Common myeloid progenitor, CD34-positive (primary cell): ENCODE data around the gene RHBDD1.
A peak's percentile ranks its signal among the peaks of the same experiment; 100 is the strongest.
"Not testable (repeated sequence)": the region's sequence is repeated elsewhere in the genome, so short reads cannot be mapped to it uniquely, and the experiment has no call there.

ENCODE experiments used
- CTCF ChIA-PET: fragments of 350-600 bp; sonication (Branson Sonifier 250); formaldehyde crosslinking; loops from one replicate; lab custom pipeline; 2021; ENCODE audit warnings: antibody characterized with exemption; lab: Charles Lee
- POLR2A ChIA-PET: fragments of 350-600 bp; sonication (Branson Sonifier 250); formaldehyde crosslinking; loops from one replicate; lab custom pipeline; 2021; ENCODE audit warnings: antibody characterized with exemption; lab: Charles Lee
- DNase-seq, 3 donors: peaks; one replicate each; pipeline versions ENCODE4 v3.0.0 to v3.0.0-alpha.2; 2013
- H3K27ac ChIP-seq, 2 experiments: 1 replicate in 1 of 2; 2 replicates in 1 of 2; pipeline ENCODE4 v1.7.0; 2013; ENCODE audit warnings: inconsistent platforms in 2 of 2, low read length in 2 of 2, mild to moderate bottlenecking in 2 of 2, low read depth in 1 of 2, moderate library complexity in 1 of 2; ENCODE audit not compliant: severe bottlenecking in 2 of 2, insufficient read depth in 1 of 2, poor library complexity in 1 of 2
- H3K27me3 ChIP-seq, 5 experiments: replicated peaks in 2 of 5; 1 replicate in 3 of 5; 2 replicates in 2 of 5; pipeline versions ENCODE4 v1.6.1 to v1.7.0; 2013; ENCODE audit warnings: low read length in 4 of 5, mild to moderate bottlenecking in 2 of 5, moderate library complexity in 2 of 5, inconsistent platforms in 1 of 5; ENCODE audit not compliant: insufficient read depth in 5 of 5, control insufficient read depth in 4 of 5
- H3K36me3 ChIP-seq, 4 experiments: 1 replicate in 2 of 4; 2 replicates in 2 of 4; pipeline versions ENCODE4 v1.6.1 to v1.7.0; 2013; ENCODE audit warnings: low read length in 3 of 4, control low read depth in 1 of 4, mild to moderate bottlenecking in 1 of 4; ENCODE audit not compliant: control insufficient read depth in 4 of 4, insufficient read depth in 4 of 4
- H3K4me1 ChIP-seq, 4 experiments: 1 replicate in 3 of 4; 2 replicates in 1 of 4; pipeline versions ENCODE4 v1.6.1 to v1.7.1; 2013; ENCODE audit warnings: low read length in 3 of 4, mild to moderate bottlenecking in 3 of 4, control low read depth in 1 of 4, inconsistent platforms in 1 of 4, moderate library complexity in 1 of 4; ENCODE audit not compliant: control insufficient read depth in 4 of 4, insufficient read depth in 4 of 4; ENCODE audit errors: control extremely low read depth in 1 of 4
- H3K4me3 ChIP-seq, 7 experiments: 1 replicate in 4 of 7; 2 replicates in 3 of 7; pipeline versions ENCODE4 v1.5.1 to v1.7.0; 2013; ENCODE audit warnings: mild to moderate bottlenecking in 7 of 7, low read length in 6 of 7, moderate library complexity in 6 of 7, inconsistent platforms in 2 of 7, low read depth in 2 of 7, control low read depth in 1 of 7; ENCODE audit not compliant: insufficient read depth in 4 of 7, control insufficient read depth in 1 of 7; ENCODE audit errors: extremely low read depth in 1 of 7
- H3K9me3 ChIP-seq, 5 experiments: 1 replicate in 4 of 5; 2 replicates in 1 of 5; pipeline versions ENCODE4 v1.6.1 to v1.7.1; 2013; ENCODE audit warnings: low read length in 4 of 5, mild to moderate bottlenecking in 2 of 5, inconsistent platforms in 1 of 5, low read depth in 1 of 5, moderate library complexity in 1 of 5; ENCODE audit not compliant: control insufficient read depth in 4 of 5, insufficient read depth in 2 of 5; ENCODE audit errors: control extremely low read depth in 1 of 5
- WGBS: methylation state at CpG from one replicate; pipeline ENCODE4 v1.1.5; 2013; ENCODE audit not compliant: insufficient coverage; 5-methylcytosine and 5-hydroxymethylcytosine counted together

The RHBDD1 gene

GRCh38 chr2:226843001-226843400 lies 7.1 kb downstream of the RHBDD1 start:
- CTCF ChIA-PET, H3K36me3 ChIP-seq, H3K9me3 ChIP-seq, H3K4me3 ChIP-seq, H3K27me3 ChIP-seq, H3K27ac ChIP-seq, DNase-seq, POLR2A ChIA-PET: not testable (repeated sequence)
- peaks cover 0 to 13% (median 4%) of the 10 kb centered on the region in 4 experiments for H3K4me1 ChIP-seq
- no CpG with 5 or more reads among the region's 1 CpG for WGBS

- H3K36me3 ChIP-seq = peaks cover 0 to 10% (median 0%) of the 10 kb centered on the region in 4 experiments
- H3K4me1 ChIP-seq = peaks cover 0 to 6% (median 0%) of the 10 kb centered on the region in 4 experiments
- ChIA-PET POLR2A (no interaction called here), CTCF (interaction anchor here (0.6 to 1.0 kb wide), 2 partner anchors 15 to 43 kb away, joined by 3 to 4 read pairs; no protein-coding TSS in a partner anchor)
- 100% methylated on average over 1 of the region's 3 CpGs for WGBS
- DNase-seq = no peak
- no peak overlapping the region for H3K4me3 ChIP-seq
- no peak overlapping the region for H3K27ac ChIP-seq
- H3K9me3 ChIP-seq = no peaks in the 10 kb centered on the region
- H3K27me3 ChIP-seq = no peaks in the 10 kb centered on the region
Observed at GRCh38 chr2:226845386-226846116, 9.7 kb downstream of the RHBDD1 start.

GRCh38 chr2:226847090-226847489 lies 11.2 kb downstream of the RHBDD1 start:
- H3K27me3 ChIP-seq = no peaks in the 10 kb centered on the region
- POLR2A ChIA-PET = no interaction called here
- H3K9me3 ChIP-seq = no peaks in the 10 kb centered on the region
- H3K4me3 ChIP-seq = no peak overlapping the region
- no peak overlapping the region for H3K27ac ChIP-seq
- peak in 1 of 3 donors; percentile 15 for DNase-seq
- WGBS = no CpG with 5 or more reads among the region's 1 CpG
- CTCF ChIA-PET = interaction anchor here (0.9 kb wide), 1 partner anchor 134 kb away, joined by 3 read pairs; no protein-coding TSS in a partner anchor
- peaks cover 0 to 6% (median 0%) of the 10 kb centered on the region in 4 experiments for H3K36me3 ChIP-seq
- H3K4me1 ChIP-seq = peaks cover 0 to 6% (median 0%) of the 10 kb centered on the region in 4 experiments

GRCh38 chr2:226847511-226847910 lies 11.7 kb downstream of the RHBDD1 start:
- Histone ChIP-seq H3K4me3 (no peak overlapping the region), H3K36me3 (peaks cover 0 to 6% (median 0%) of the 10 kb centered on the region in 4 experiments), H3K9me3 (no peaks in the 10 kb centered on the region), H3K4me1 (peaks cover 0 to 6% (median 0%) of the 10 kb centered on the region in 4 experiments), H3K27me3 (no peaks in the 10 kb centered on the region), H3K27ac (no peak overlapping the region)
- WGBS = 100% methylated on average over 1 of the region's 2 CpGs
- POLR2A ChIA-PET = no interaction called here
- no peak for DNase-seq
- CTCF ChIA-PET = no interaction called here

- CTCF ChIA-PET = interaction anchor here (1.7 kb wide), 1 partner anchor 8 kb away, joined by 4 read pairs; no protein-coding TSS in a partner anchor
- Histone ChIP-seq H3K27me3 (no peaks in the 10 kb centered on the region), H3K27ac (no peak overlapping the region), H3K36me3 (peaks cover 0 to 6% (median 0%) of the 10 kb centered on the region in 4 experiments), H3K9me3 (no peaks in the 10 kb centered on the region), H3K4me1 (peaks cover 0 to 6% (median 0%) of the 10 kb centered on the region in 4 experiments), H3K4me3 (no peak overlapping the region)
- POLR2A ChIA-PET = no interaction called here
- 100% methylated on average over 1 of the region's 2 CpGs for WGBS
- DNase-seq = no peak
Observed at GRCh38 chr2:226849349-226849748, 13.5 kb downstream of the RHBDD1 start.

GRCh38 chr2:226850024-226850423 lies 14.2 kb downstream of the RHBDD1 start:
- 100% methylated on average over 3 of the region's 5 CpGs for WGBS
- POLR2A ChIA-PET = no interaction called here

GRCh38 chr2:226855787-226856186 lies 19.9 kb downstream of the RHBDD1 start:
- H3K9me3 ChIP-seq = no peaks in the 10 kb centered on the region
- H3K27me3 ChIP-seq = no peaks in the 10 kb centered on the region
- POLR2A ChIA-PET = no interaction called here
- H3K36me3 ChIP-seq = no peaks in the 10 kb centered on the region
- H3K27ac ChIP-seq = no peak overlapping the region
- no CpG with 5 or more reads among the region's 2 CpGs for WGBS
- CTCF ChIA-PET = no interaction called here
- H3K4me1 ChIP-seq = no peaks in the 10 kb centered on the region
- no peak for DNase-seq
- H3K4me3 ChIP-seq = no peak overlapping the region

More at GRCh38 chr2:226850024-226850423, 14.2 kb downstream of the RHBDD1 start:
- no peaks in the 10 kb centered on the region for H3K9me3 ChIP-seq
- DNase-seq = no peak
- H3K27ac ChIP-seq = no peak overlapping the region
- CTCF ChIA-PET = interaction anchor here (1.7 kb wide), 1 partner anchor 9 kb away, joined by 4 read pairs; no protein-coding TSS in a partner anchor
- no peak overlapping the region for H3K4me3 ChIP-seq
- no peaks in the 10 kb centered on the region for H3K27me3 ChIP-seq
- H3K36me3 ChIP-seq = peaks cover 0 to 6% (median 0%) of the 10 kb centered on the region in 4 experiments
- peaks cover 0 to 6% (median 0%) of the 10 kb centered on the region in 4 experiments for H3K4me1 ChIP-seq
